Coronary artery (tissue), 2 donors: ENCODE results near the gene APLN.
A peak's percentile ranks its signal among the peaks of the same experiment; 100 is the strongest.

Source experiments
- DNase-seq: peaks from one replicate; pipeline ENCODE4 v3.0.0-alpha.2; 2017; ENCODE audit warnings: low spot score
- H3K27ac ChIP-seq, 2 donors: fragments of 200-600 bp; sonication (generic); one replicate each; pipeline ENCODE4 v1.5.1; 2016 to 2019
- H3K4me3 ChIP-seq: fragments of 200-600 bp; sonication (generic); 2 replicates; pipeline ENCODE4 v1.5.1; 2016; ENCODE audit warnings: mild to moderate bottlenecking, moderate library complexity
- TF ChIP-seq, protein P1 (sequence below): fragments of 200-600 bp; sonication (generic); IDR thresholded peaks from one replicate; pipeline ENCODE4 v1.5.1; 2019; ENCODE audit warnings: antibody characterized with exemption

APLN gene

DNA sequence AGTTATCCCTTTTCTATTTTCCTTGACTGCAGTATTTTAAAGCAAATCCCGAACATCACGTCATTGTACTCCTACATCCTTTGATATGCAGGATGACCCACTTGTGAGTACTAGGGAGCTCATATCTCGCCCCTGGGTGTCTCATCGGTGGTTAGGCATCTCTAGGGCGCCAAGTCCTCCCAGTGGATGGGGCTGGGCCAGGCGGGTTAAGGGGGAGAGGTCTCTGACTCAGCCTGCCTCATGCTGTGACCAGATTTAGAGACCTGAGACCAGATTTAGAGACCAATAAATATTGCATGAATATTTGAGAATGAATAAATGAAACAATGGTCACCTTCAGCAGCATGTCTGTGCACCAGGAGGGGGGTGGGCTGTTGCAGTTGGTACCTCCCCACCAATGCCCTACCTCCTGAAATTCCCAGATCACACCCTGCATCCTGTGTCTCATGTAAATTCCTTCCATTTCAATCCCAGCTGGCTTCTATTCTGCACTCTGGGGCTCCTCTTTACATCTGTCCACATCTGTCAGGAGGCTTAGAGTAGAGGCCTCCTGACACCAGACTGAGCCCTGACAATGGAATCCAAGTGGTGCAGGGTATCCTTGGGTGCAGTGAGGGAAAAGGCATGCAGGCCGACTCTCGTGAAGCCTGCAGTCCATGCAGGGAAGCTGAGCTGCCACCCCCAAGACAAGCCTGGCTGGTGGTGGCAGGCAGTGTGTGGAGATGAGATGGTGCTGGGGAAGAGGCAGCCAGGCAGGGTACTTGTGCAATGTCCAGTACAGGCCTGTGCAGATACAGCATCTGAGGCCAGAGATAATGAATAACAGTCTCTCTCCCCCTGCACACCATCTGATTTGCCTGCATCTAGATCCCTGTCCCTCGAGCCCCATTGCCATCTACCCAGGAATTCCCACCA is 5.2 kb downstream of the APLN start:
- DNase-seq = peak; percentile 31
- no peak overlapping the region for H3K4me3 ChIP-seq
- H3K27ac ChIP-seq = no peak overlapping the region
- TF ChIP-seq, protein P1, sequence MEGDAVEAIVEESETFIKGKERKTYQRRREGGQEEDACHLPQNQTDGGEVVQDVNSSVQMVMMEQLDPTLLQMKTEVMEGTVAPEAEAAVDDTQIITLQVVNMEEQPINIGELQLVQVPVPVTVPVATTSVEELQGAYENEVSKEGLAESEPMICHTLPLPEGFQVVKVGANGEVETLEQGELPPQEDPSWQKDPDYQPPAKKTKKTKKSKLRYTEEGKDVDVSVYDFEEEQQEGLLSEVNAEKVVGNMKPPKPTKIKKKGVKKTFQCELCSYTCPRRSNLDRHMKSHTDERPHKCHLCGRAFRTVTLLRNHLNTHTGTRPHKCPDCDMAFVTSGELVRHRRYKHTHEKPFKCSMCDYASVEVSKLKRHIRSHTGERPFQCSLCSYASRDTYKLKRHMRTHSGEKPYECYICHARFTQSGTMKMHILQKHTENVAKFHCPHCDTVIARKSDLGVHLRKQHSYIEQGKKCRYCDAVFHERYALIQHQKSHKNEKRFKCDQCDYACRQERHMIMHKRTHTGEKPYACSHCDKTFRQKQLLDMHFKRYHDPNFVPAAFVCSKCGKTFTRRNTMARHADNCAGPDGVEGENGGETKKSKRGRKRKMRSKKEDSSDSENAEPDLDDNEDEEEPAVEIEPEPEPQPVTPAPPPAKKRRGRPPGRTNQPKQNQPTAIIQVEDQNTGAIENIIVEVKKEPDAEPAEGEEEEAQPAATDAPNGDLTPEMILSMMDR = no peak

DNA sequence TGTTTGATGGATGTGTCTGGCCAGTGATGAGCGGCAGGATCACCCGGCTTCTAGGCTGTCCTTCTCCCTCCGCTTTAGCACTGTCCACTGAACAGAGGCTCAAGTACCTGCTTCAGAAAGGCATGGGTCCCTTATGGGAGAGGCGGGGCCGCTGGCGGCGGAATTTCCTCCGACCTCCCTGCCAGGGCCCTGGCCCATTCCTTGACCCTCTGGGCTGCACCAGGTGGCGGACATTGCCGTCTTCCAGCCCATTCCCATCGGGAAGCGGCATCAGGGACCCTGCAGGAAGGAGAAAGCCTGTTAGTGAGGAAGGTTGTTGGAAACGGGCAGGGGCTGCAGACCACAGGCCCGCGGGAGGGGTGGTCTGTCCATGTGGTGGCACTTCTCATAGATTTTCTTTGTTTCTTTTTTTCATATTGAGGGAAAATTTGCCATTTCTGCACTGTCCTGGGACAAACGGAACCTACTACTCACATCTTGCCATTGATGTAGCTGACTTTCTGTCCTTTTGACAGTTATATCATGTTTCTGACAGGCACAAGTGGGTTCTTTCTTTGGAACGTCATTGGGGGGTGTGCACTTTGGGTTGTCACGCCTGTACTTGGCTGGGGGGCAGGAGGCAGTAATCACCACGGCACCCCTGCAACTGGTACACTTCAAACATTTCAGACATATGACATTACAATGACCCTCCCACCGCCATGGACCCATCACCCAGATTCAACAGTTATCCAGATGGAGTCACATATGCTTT is 6.1 kb downstream of the APLN start:
- peak; percentile 60 for DNase-seq
- Histone ChIP-seq H3K4me3 (no peak overlapping the region), H3K27ac (no peak overlapping the region)
- TF ChIP-seq, protein P1 = no peak

DNA sequence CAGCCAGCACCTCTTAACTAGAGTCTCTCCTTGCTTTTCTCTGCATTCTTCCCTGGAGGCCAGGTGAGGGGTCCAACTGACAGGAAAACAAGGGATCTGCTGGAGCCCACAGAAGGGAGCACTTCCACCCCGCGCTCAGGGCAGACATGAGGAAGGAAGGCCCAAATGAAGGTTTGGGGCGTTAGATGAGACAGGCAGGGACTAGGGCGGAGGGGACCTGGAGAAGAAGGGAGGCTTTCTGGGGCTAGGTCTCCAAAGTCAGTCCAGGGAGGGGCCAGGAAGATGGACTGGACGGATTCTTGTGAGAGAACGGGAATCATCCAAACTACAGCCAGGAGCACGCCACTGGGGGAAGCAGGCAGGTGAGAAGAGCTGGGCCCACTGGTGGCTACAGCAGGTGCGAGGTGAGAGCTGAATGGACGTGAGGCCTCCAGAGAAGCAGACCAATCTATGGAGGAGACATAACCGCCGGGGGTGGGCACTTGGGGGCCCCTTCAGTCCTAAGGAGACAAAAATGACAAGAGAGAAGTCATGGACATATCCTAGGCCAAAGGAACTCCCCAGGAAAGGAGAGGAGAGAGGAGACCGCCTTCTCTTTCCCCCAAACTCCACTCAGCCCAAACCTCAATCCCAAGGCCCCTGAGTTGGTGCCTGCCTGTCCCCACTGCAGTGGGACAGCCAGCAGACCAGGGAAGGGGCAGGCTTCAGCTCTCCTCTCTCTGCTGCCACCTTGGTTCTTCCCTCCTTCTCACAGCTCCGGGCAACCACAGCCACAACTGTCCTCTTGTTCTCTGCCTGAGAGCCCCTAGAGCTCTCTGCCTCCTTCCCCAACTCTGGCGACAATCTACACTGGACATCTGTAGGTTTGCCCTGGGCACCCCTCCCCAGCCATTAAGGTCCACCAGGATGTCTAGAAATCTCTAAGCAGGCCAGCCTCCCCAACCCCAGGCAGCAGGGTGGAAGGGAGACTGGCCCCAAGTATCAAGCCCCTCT is 7.0 kb downstream of the APLN start:
- TF ChIP-seq, protein P1 = no peak
- DNase-seq = peak; percentile 56
- Histone ChIP-seq H3K4me3 (no peak overlapping the region), H3K27ac (no peak overlapping the region)

DNA sequence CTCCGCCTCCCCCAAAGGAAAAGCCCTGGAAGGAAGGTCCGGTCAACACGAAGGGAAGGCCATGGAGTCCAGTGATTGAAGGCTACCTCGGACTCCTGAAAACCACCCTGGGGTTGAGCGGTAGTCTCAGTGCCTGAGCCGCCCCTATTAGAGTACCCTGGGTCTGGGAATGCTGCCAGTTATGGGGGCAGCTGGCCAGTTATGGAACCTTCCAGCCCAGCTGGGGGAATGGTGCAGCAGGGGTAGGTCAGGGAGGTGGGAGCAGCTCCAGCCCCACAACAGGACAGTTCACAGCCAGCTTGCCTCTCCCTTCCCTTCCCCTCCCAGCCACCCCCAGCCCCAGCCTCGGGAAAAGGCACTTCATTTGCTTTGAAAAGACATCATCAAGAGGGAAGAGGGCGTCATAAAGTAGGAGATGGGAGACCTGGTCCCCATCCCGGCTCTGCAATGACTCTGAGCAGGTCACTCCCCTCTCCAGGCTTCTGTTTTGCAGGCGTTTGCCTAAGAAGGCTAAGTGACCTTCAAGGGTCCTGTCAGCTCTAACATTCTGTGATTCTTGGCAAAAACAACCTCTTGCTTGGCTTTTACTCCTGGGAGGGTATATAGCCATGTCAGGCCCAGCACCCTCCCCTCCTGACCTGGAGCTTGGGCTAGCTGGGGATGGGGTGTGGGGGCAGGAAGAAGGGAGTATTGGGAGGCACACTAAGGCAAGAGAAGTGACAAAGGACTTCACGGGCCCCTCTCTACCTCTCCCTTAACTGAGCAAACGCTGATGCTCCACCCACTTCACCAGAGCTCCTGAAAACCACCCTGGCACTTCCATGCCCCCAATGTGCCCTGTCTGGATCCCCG is 8.0 kb downstream of the APLN start:
- TF ChIP-seq, protein P1 = no peak
- Histone ChIP-seq H3K4me3 (no peak overlapping the region), H3K27ac (no peak overlapping the region)
- peak; percentile 62 for DNase-seq

DNA sequence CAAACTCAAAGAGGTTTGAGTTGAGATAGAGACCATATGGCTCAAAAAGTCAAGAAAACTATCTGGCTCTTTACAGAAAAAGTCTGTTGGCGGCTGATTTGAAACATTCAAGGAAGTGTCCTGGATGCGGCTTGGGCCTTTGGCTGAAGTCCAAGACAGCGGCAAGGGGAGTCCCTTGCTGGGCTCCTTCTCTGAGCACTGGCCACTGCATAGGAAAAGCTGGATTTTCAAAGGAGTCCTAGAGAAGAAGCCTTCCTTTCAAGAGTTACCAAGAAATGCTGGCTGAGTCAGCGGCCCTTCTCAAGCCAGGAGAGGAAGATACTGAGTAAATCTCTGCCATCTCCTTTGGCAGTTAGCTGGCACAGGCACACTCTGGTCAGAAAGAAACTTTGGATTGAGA is 12.1 kb downstream of the APLN start:
- TF ChIP-seq, protein P1 = no peak
- Histone ChIP-seq H3K4me3 (no peak overlapping the region), H3K27ac (no peak overlapping the region)
- no peak for DNase-seq

DNA sequence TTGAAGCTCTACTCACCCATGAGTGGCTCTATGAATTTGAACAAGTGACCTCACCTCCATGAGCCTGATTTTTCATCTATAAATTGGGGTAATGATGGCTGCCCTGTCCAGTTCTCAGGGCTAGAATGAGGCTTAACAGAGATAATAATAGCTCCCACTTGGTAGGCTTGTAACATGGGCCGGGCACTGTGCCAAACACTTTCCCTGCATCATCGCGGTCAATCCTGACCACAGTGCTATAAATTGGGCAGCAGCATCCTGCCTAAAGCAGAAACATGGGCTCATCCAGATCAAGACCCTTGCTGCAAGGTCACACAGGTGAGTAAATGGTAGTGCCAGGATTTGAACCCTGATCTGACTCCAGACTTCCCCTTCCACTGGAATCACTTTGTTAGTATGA is 12.8 kb downstream of the APLN start:
- DNase-seq = no peak
- H3K4me3 ChIP-seq = no peak overlapping the region
- H3K27ac ChIP-seq = no peak overlapping the region
- TF ChIP-seq, protein P1 = no peak
